HepG2 (cell line): ENCODE measurements around the gene NAIP. TPM values are rescaled to one million over a fixed set of nuclear protein-coding genes. Genes with fewer than 3 reads are reported as not detected.

ENCODE experiments used
- ADNP ChIP-seq: sonication (generic); formaldehyde crosslinking; IDR thresholded peaks from 2 replicates; pipeline ENCODE4 v1.4.0; 2020; ENCODE audit warnings: missing genetic modification reagents
- AKAP8 ChIP-seq: sonication (generic); formaldehyde crosslinking; IDR thresholded peaks from 2 replicates; pipeline ENCODE4 v1.5.1; 2020; ENCODE audit warnings: mild to moderate bottlenecking, missing genetic modification reagents
- BCL6 ChIP-seq: IDR thresholded peaks from 2 replicates; pipeline ENCODE4 v1.6.1; 2016; ENCODE audit warnings: missing genetic modification reagents, missing compliant biosample characterization
- CAMTA2 ChIP-seq: sonication (generic); formaldehyde crosslinking; IDR thresholded peaks from 2 replicates; pipeline ENCODE4 v1.4.0; 2020; ENCODE audit warnings: mild to moderate bottlenecking, missing genetic modification reagents, borderline replicate concordance
- GATAD2A ChIP-seq: IDR thresholded peaks from 2 replicates; pipeline ENCODE4 v1.6.1; 2016
- GTF3A ChIP-seq: sonication (generic); formaldehyde crosslinking; conservative IDR thresholded peaks from 2 replicates; pipeline ENCODE4 v1.4.0; 2020; ENCODE audit warnings: mild to moderate bottlenecking, missing genetic modification reagents
- HNF4A ChIP-seq: sonication (generic); formaldehyde crosslinking; IDR thresholded peaks from 2 replicates; pipeline ENCODE4 v1.4.0; 2020; ENCODE audit warnings: missing genetic modification reagents
- KDM2A ChIP-seq: sonication (generic); formaldehyde crosslinking; IDR thresholded peaks from 2 replicates; pipeline ENCODE4 v1.4.0; 2020; ENCODE audit warnings: low read depth, missing genetic modification reagents, borderline replicate concordance
- MED1 ChIP-seq: sonication (generic); formaldehyde crosslinking; IDR thresholded peaks from 2 replicates; pipeline ENCODE4 v1.4.0; 2020; ENCODE audit warnings: missing genetic modification reagents
- NFYB ChIP-seq: sonication (generic); formaldehyde crosslinking; IDR thresholded peaks from 2 replicates; pipeline ENCODE4 v1.4.0; 2020; ENCODE audit warnings: missing genetic modification reagents
- SALL1 ChIP-seq: sonication (generic); formaldehyde crosslinking; IDR thresholded peaks from 2 replicates; pipeline ENCODE4 v1.8.0; 2022; ENCODE audit warnings: mild to moderate bottlenecking, missing genetic modification reagents
- SIN3B ChIP-seq: fragments of 150-350 bp; IDR thresholded peaks from 2 replicates; pipeline ENCODE4 v1.6.1; 2014; ENCODE audit warnings: low read length
- SNRNP70 ChIP-seq: fragments of 200-400 bp; formaldehyde crosslinking; IDR thresholded peaks from 2 replicates; pipeline ENCODE4 v1.6.1; 2017; ENCODE audit warnings: mild to moderate bottlenecking, low read depth, low read length, moderate library complexity
- XRCC5 ChIP-seq: fragments of 200-400 bp; formaldehyde crosslinking; optimal IDR thresholded peaks from 2 replicates; pipeline ENCODE3; 2017; ENCODE audit warnings: mild to moderate bottlenecking, low read length
- YEATS2 ChIP-seq: sonication (generic); formaldehyde crosslinking; IDR thresholded peaks from 2 replicates; pipeline ENCODE4 v1.4.0; 2020; ENCODE audit warnings: missing genetic modification reagents, borderline replicate concordance
- ZMYM4 ChIP-seq: sonication (generic); formaldehyde crosslinking; IDR thresholded peaks from 2 replicates; pipeline ENCODE4 v1.8.1; 2023; ENCODE audit warnings: mild to moderate bottlenecking, missing genetic modification reagents
- ZNF274 ChIP-seq: sonication (generic); formaldehyde crosslinking; IDR thresholded peaks from 2 replicates; pipeline ENCODE4 v1.5.1; 2020; ENCODE audit warnings: mild to moderate bottlenecking, missing genetic modification reagents
- ZNF383 ChIP-seq: sonication (generic); formaldehyde crosslinking; IDR thresholded peaks from 2 replicates; pipeline ENCODE4 v1.4.0; 2020; ENCODE audit warnings: missing genetic modification reagents, mild to moderate bottlenecking, borderline replicate concordance
- ZNF564 ChIP-seq: sonication (generic); formaldehyde crosslinking; IDR thresholded peaks from 2 replicates; pipeline ENCODE4 v1.8.1; 2023; ENCODE audit warnings: mild to moderate bottlenecking, missing genetic modification reagents
- ZNF614 ChIP-seq: IDR thresholded peaks from 2 replicates; pipeline ENCODE4 v1.6.1; 2018; ENCODE audit warnings: missing biosample characterization, missing genetic modification reagents, inconsistent platforms, borderline replicate concordance
- ZNF781 ChIP-seq: sonication (generic); formaldehyde crosslinking; IDR thresholded peaks from 2 replicates; pipeline ENCODE4 v1.5.1; 2020; ENCODE audit warnings: borderline replicate concordance, mild to moderate bottlenecking, missing genetic modification reagents; ENCODE audit errors: not compliant biosample characterization
- polyA plus RNA-seq, 8 experiments: library from polyadenylated mRNA; depleted of rRNA in 3 of 8; stranded (reverse) in 7 of 8; unstranded in 1 of 8; fragments of >200 nt; fragmentation: Illumina TruSeq in 4 of 8; extraction: Trizol in 4 of 8; gene quantifications; 2 replicates each; pipeline versions ENCODE4 v1.2.1 to v1.2.3, GENCODE V29; 2011 to 2016; ENCODE audit warnings: low read depth in 4 of 8, missing spikeins in 1 of 8, mixed read lengths in 1 of 8; ENCODE audit not compliant: insufficient read depth in 1 of 8
- total RNA-seq, 5 experiments: library from RNA; depleted of rRNA; stranded (reverse); fragments of >200 nt; fragmentation: Illumina TruSeq; extraction: Trizol; gene quantifications; 2 replicates each; pipeline ENCODE4 v1.2.3, GENCODE V29; 2016; ENCODE audit warnings: low read depth in 1 of 5
- TF ChIP-seq, protein P1 (sequence below): sonication (generic); formaldehyde crosslinking; IDR thresholded peaks from 2 replicates; pipeline ENCODE4 v1.8.0; 2022; ENCODE audit warnings: missing genetic modification reagents, mild to moderate bottlenecking, moderate library complexity, borderline replicate concordance
- TF ChIP-seq, protein P2 (sequence below): sonication (generic); formaldehyde crosslinking; IDR thresholded peaks from 2 replicates; pipeline ENCODE4 v1.5.1; 2020; ENCODE audit warnings: mild to moderate bottlenecking, missing genetic modification reagents
- TF ChIP-seq, protein P3 (sequence below): IDR thresholded peaks from 2 replicates; pipeline ENCODE4 v1.6.1; 2016; ENCODE audit warnings: missing compliant biosample characterization, missing genetic modification reagents, borderline replicate concordance
- TF ChIP-seq, protein P4 (sequence below): sonication (generic); IDR thresholded peaks from 2 replicates; pipeline ENCODE4 v1.6.1; 2016; ENCODE audit warnings: low read depth, borderline replicate concordance

NAIP gene
- total and polyA plus RNA-seq, 2 of the 13 experiments (the other 11 are each of a cell fraction or from before 2014, with no cell fraction given), result 4.7 to 6.2 TPM

- TF ChIP-seq, protein P1, sequence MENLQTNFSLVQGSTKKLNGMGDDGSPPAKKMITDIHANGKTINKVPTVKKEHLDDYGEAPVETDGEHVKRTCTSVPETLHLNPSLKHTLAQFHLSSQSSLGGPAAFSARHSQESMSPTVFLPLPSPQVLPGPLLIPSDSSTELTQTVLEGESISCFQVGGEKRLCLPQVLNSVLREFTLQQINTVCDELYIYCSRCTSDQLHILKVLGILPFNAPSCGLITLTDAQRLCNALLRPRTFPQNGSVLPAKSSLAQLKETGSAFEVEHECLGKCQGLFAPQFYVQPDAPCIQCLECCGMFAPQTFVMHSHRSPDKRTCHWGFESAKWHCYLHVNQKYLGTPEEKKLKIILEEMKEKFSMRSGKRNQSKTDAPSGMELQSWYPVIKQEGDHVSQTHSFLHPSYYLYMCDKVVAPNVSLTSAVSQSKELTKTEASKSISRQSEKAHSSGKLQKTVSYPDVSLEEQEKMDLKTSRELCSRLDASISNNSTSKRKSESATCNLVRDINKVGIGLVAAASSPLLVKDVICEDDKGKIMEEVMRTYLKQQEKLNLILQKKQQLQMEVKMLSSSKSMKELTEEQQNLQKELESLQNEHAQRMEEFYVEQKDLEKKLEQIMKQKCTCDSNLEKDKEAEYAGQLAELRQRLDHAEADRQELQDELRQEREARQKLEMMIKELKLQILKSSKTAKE, result no peak
- TF ChIP-seq ADNP (CRISPR knock-in tag) (no peak), YEATS2 (CRISPR knock-in tag) (no peak), ZNF781 (CRISPR knock-in tag) (peak; percentile 49), SNRNP70 (no peak), ZNF564 (CRISPR knock-in tag) (no peak), HNF4A (peak; percentile 87), ZNF274 (peak; percentile 38; the same call in 1 of the 2 replicates), NFYB (CRISPR knock-in tag) (no peak), CAMTA2 (CRISPR knock-in tag) (no peak), KDM2A (CRISPR knock-in tag) (no peak), BCL6 (CRISPR knock-in tag) (peak; percentile 41), MED1 (0 out of 2 replicates have a peak, but pooled peaks have one; percentile 32), AKAP8 (CRISPR knock-in tag) (no peak), XRCC5 (peak; percentile 40), SIN3B (no peak), GATAD2A (CRISPR knock-in tag) (peak; percentile 32; the same call in 1 of the 2 replicates), GTF3A (CRISPR knock-in tag) (no peak), ZNF383 (CRISPR knock-in tag) (no peak), ZMYM4 (peak; percentile 65), SALL1 (CRISPR knock-in tag) (peak; percentile 83), ZNF614 (CRISPR knock-in tag) (no peak)
- TF ChIP-seq, protein P2, sequence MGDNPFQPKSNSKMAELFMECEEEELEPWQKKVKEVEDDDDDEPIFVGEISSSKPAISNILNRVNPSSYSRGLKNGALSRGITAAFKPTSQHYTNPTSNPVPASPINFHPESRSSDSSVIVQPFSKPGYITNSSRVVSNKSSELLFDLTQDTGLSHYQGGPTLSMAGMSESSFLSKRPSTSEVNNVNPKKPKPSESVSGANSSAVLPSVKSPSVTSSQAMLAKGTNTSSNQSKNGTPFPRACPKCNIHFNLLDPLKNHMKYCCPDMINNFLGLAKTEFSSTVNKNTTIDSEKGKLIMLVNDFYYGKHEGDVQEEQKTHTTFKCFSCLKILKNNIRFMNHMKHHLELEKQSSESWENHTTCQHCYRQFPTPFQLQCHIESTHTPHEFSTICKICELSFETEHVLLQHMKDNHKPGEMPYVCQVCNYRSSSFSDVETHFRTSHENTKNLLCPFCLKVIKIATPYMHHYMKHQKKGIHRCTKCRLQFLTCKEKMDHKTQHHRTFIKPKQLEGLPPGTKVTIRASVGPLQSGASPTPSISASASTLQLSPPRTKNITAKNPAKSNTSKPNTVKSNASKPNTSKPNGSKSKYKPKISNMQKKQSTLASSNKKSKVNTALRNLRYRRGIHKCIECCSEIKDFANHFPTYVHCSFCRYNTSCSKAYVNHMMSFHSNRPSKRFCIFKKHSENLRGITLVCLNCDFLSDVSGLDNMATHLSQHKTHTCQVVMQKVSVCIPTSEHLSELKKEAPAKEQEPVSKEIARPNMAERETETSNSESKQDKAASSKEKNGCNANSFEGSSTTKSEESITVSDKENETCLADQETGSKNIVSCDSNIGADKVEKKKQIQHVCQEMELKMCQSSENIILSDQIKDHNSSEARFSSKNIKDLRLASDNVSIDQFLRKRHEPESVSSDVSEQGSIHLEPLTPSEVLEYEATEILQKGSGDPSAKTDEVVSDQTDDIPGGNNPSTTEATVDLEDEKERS (CRISPR knock-in tag), result 0 out of 2 replicates have a peak, but pooled peaks have one; percentile 38
- TF ChIP-seq, protein P3, sequence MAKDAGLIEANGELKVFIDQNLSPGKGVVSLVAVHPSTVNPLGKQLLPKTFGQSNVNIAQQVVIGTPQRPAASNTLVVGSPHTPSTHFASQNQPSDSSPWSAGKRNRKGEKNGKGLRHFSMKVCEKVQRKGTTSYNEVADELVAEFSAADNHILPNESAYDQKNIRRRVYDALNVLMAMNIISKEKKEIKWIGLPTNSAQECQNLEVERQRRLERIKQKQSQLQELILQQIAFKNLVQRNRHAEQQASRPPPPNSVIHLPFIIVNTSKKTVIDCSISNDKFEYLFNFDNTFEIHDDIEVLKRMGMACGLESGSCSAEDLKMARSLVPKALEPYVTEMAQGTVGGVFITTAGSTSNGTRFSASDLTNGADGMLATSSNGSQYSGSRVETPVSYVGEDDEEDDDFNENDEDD, result no peak
- TF ChIP-seq, protein P4, sequence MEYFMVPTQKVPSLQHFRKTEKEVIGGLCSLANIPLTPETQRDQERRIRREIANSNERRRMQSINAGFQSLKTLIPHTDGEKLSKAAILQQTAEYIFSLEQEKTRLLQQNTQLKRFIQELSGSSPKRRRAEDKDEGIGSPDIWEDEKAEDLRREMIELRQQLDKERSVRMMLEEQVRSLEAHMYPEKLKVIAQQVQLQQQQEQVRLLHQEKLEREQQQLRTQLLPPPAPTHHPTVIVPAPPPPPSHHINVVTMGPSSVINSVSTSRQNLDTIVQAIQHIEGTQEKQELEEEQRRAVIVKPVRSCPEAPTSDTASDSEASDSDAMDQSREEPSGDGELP, result peak; percentile 50; the same call in 1 of the 2 replicates
These were observed 13.8 kb downstream of the NAIP start (continued) for GRCh38 chr5:71011194-71011792.
